Neutrophil (primary cell): ENCODE data around the gene GABBR1.

Source experiments
- H3K27ac ChIP-seq: fragments of 200-600 bp; sonication (generic); 2 replicates; pipeline ENCODE4 v1.5.1; 2016; ENCODE audit warnings: mild to moderate bottlenecking, moderate library complexity
- H3K27me3 ChIP-seq: fragments of 200-600 bp; sonication (generic); 2 replicates; pipeline ENCODE4 v1.6.0; 2016; ENCODE audit warnings: mild to moderate bottlenecking
- H3K36me3 ChIP-seq: fragments of 200-600 bp; sonication (generic); 2 replicates; pipeline ENCODE4 v1.5.1; 2017
- H3K4me1 ChIP-seq, 2 experiments: fragments of 200-600 bp in 1 of 2; sonication (generic) in 1 of 2; 1 replicate in 1 of 2; 2 replicates in 1 of 2; pipeline versions ENCODE4 v1.5.1 to v1.6.1; 2013 to 2016; ENCODE audit warnings: low read depth in 1 of 2, low read length in 1 of 2, mild to moderate bottlenecking in 1 of 2, moderate library complexity in 1 of 2; ENCODE audit not compliant: control insufficient read depth in 1 of 2, insufficient read depth in 1 of 2
- H3K4me3 ChIP-seq, 2 experiments: fragments of 200-600 bp in 1 of 2; sonication (generic) in 1 of 2; 1 replicate in 1 of 2; 2 replicates in 1 of 2; pipeline ENCODE4 v1.5.1; 2013 to 2016; ENCODE audit warnings: low read depth in 1 of 2, low read length in 1 of 2, mild to moderate bottlenecking in 1 of 2, moderate library complexity in 1 of 2
- H3K9me3 ChIP-seq: fragments of 200-600 bp; sonication (generic); 2 replicates; pipeline ENCODE4 v1.5.1; 2016
- TF ChIP-seq, protein P1 (sequence below): fragments of 200-600 bp; sonication (generic); IDR thresholded peaks from 2 replicates; pipeline ENCODE4 v1.5.1; 2016; ENCODE audit warnings: antibody characterized with exemption

Gene GABBR1

DNA sequence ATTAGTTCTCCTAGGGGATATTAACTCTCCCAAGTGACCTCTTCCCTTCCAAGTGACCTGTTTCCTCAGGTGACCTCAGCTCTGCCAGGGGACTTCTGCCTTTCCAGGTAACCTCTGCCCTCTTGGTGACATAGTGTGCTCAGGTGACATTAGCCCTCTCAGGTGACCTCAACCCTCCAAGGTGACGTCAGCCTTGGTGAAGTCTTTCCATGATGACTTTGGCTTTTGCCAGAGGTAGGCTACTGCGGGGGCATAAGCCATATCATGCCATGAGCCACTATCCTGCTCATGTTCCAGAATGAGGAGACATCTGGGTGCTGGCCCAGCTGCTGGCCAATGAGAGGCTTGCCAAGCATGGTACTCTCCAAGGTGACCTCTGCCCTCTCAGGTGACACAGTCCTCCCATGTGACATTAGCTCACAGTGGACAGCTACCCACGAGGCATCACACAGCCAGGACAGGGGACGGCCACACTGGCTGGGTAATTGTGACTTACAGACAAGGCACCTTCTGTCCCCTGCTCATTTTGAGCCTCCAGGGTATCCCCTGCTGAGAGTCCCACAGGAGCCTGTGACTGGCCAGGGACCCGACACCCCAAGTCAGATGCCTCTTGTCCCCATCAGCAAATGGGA lies 104.6 kb downstream of the GABBR1 start:
- no peaks in the 10 kb centered on the region for H3K4me1 ChIP-seq
- no peak overlapping the region for H3K4me3 ChIP-seq
- no peak overlapping the region for H3K27ac ChIP-seq
- H3K9me3 ChIP-seq: no peaks in the 10 kb centered on the region
- H3K27me3 ChIP-seq: peaks cover 5% of the 10 kb centered on the region
- H3K36me3 ChIP-seq: no peaks in the 10 kb centered on the region
- TF ChIP-seq, protein P1, sequence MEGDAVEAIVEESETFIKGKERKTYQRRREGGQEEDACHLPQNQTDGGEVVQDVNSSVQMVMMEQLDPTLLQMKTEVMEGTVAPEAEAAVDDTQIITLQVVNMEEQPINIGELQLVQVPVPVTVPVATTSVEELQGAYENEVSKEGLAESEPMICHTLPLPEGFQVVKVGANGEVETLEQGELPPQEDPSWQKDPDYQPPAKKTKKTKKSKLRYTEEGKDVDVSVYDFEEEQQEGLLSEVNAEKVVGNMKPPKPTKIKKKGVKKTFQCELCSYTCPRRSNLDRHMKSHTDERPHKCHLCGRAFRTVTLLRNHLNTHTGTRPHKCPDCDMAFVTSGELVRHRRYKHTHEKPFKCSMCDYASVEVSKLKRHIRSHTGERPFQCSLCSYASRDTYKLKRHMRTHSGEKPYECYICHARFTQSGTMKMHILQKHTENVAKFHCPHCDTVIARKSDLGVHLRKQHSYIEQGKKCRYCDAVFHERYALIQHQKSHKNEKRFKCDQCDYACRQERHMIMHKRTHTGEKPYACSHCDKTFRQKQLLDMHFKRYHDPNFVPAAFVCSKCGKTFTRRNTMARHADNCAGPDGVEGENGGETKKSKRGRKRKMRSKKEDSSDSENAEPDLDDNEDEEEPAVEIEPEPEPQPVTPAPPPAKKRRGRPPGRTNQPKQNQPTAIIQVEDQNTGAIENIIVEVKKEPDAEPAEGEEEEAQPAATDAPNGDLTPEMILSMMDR: no peak

DNA sequence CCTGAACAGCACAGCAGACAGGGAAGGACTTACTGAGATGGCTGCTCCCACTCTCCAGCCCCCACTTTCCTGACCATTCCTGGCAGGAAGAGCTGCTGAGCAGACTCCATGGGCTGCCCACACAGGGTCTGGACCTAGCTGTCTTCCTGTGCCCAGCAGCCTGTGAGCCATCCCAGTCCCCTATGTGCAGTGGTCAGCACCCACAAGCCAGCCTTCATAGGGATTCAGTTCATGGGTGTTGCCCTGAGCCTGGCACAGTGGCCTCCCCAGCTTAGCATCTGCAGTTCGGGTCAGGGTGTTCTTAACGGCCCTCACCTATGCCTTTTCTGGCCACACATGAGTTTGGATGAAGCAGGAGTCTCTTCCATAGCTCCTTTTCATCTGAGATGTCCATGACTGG lies 105.4 kb downstream of the GABBR1 start:
- Histone ChIP-seq H3K27ac (no peak overlapping the region), H3K4me3 (no peak overlapping the region), H3K4me1 (no peaks in the 10 kb centered on the region), H3K36me3 (no peaks in the 10 kb centered on the region), H3K9me3 (no peaks in the 10 kb centered on the region), H3K27me3 (peaks cover 5% of the 10 kb centered on the region)
- TF ChIP-seq, protein P1: no peak

DNA sequence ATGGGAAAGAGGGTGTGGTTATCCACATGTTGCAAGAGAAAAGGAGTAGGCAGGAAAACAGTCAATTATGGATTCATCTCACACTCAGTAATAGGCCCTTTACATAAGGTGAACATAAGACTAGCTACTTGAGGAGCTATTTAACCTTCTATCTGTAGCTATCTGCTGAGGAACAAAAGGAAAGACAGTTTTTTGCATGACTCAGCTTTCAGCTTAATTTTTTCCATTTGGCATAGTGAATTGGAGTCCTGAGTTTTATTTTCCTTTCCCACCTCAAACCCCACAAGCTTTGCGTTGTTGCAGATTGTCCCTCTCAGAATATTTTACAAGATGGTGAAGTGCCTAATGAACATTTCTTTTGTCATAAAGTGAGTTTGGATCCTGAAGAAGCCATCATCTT lies 105.9 kb downstream of the GABBR1 start:
- Histone ChIP-seq H3K9me3 (no peaks in the 10 kb centered on the region), H3K4me1 (no peaks in the 10 kb centered on the region), H3K27ac (no peak overlapping the region), H3K36me3 (no peaks in the 10 kb centered on the region), H3K4me3 (no peak overlapping the region), H3K27me3 (peaks cover 5% of the 10 kb centered on the region)
- TF ChIP-seq, protein P1: no peak

DNA sequence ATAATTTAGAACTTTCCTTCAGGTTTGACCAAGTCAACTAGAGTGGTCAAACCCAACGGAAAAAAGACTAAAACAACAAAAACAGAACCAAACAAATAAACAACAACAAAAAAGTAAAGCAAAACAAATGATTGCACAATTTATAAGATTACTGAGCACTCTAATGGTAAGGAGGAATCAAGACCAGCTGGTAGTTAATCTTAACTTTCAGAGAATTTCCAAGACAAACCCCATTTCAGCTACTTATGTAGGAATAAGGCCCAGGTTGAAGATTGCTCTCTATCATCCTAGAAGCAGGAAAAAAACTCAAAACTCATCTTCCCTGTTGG lies 107.7 kb downstream of the GABBR1 start:
- TF ChIP-seq, protein P1: no peak
- Histone ChIP-seq H3K27me3 (peaks cover 5% of the 10 kb centered on the region), H3K4me3 (no peak overlapping the region), H3K36me3 (no peaks in the 10 kb centered on the region), H3K27ac (no peak overlapping the region), H3K4me1 (no peaks in the 10 kb centered on the region), H3K9me3 (no peaks in the 10 kb centered on the region)

DNA sequence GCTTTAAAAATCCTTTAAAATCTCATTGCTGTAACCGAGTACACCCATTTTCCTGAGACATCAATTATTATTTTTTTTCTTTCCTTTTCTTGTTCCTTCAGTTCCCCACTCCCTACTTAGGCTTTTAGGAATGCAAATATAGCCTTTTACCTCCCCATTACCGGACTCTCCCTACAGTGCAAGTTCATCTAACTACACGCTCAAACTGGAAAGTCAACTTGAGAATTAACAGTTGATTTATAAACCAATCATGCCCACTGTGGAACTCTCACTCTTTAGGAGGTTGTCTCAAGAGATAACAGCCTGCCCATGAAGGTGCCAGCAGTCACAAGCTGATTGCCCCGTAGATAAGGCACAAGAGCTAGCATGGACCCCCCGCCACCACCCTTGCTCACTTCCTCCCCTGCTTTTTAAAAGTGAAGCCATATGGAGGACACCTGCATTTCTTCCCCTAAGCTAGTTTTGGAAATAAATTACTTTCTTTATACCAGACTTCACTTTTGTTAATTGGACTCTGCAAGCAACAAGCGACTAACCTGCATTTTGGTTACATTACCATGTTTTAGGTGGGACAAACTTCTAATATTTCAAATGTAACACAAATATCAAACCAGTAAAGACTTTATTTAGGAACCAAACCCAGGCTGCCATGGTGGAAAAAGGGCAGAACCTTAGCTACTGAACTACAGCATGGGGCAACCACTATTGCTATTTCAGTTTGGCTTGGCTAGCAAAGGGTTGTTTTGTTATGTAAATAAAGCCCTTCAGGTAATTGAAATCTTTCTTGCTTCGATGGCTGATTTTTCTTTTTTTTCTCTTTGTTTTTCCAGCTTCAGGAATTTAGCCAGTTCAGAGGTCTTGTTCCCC lies 108.3 kb downstream of the GABBR1 start:
- H3K9me3 ChIP-seq: no peaks in the 10 kb centered on the region
- no peaks in the 10 kb centered on the region for H3K36me3 ChIP-seq
- peaks cover 5% of the 10 kb centered on the region for H3K27me3 ChIP-seq
- H3K4me1 ChIP-seq: no peaks in the 10 kb centered on the region
- H3K27ac ChIP-seq: no peak overlapping the region
- TF ChIP-seq, protein P1: no peak
- H3K4me3 ChIP-seq: no peak overlapping the region
